Upper lobe of right lung (tissue), 1 donor: ENCODE results near the gene NRXN3. TPM values are rescaled to one million over a fixed set of nuclear protein-coding genes. Genes with fewer than 3 reads are reported as not detected.
"Not testable (repeated sequence)": the region's sequence is repeated elsewhere in the genome, so short reads cannot be mapped to it uniquely, and the experiment has no call there.

Source experiments
- ATAC-seq: fragments of 200-7000 bp; cut with Tn5 transposase; one replicate; pipeline ENCODE4 v1.9.1; 2020; ENCODE audit warnings: mild to moderate bottlenecking, moderate library complexity
- DNase-seq: peaks from one replicate; pipeline ENCODE4 v3.0.0-alpha.2; 2020
- H3K27ac ChIP-seq: fragments of 200-600 bp; one replicate; pipeline ENCODE4 v1.8.0; 2022
- H3K27me3 ChIP-seq: fragments of 200-600 bp; one replicate; pipeline ENCODE4 v1.8.0; 2022; ENCODE audit warnings: mild to moderate bottlenecking
- H3K36me3 ChIP-seq: fragments of 200-600 bp; one replicate; pipeline ENCODE4 v1.8.0; 2022
- H3K4me1 ChIP-seq: fragments of 200-600 bp; one replicate; pipeline ENCODE4 v1.8.0; 2022
- H3K4me3 ChIP-seq: fragments of 200-600 bp; one replicate; pipeline ENCODE4 v1.8.0; 2022; ENCODE audit warnings: mild to moderate bottlenecking
- H3K9me3 ChIP-seq: fragments of 200-600 bp; one replicate; pipeline ENCODE4 v1.8.0; 2022
- intact Hi-C: fragments of 100-400 bp; cut with DNase I; formaldehyde crosslinking; loops from one replicate; pipeline ENCODE4 v1.11.0; 2022
- total RNA-seq: library from RNA; stranded (reverse); fragmentation: NEBNext Ultra II Directional; extraction: Animal tissue kit (Norgen Biotek cat#: 25700); gene quantifications from one replicate; pipeline ENCODE4 v1.2.1, GENCODE V29; 2021
- TF ChIP-seq, protein P1 (sequence below): fragments of 200-600 bp; IDR thresholded peaks from one replicate; pipeline ENCODE4 v1.8.0; 2022; ENCODE audit warnings: antibody characterized with exemption
- donor health status: DM: no; HTN: yes; CAD: no; lungs with severe emphysema.

Gene NRXN3
- total RNA-seq, 1 donor from 2014 or later: 10.0 TPM

- H3K9me3 ChIP-seq: no peaks in the 10 kb centered on the region
- DNase-seq: no peak
- intact Hi-C loops: no loop called here
- no peaks in the 10 kb centered on the region for H3K36me3 ChIP-seq
- H3K4me3 ChIP-seq: no peak overlapping the region
- H3K27ac ChIP-seq: no peak overlapping the region
- TF ChIP-seq, protein P1, sequence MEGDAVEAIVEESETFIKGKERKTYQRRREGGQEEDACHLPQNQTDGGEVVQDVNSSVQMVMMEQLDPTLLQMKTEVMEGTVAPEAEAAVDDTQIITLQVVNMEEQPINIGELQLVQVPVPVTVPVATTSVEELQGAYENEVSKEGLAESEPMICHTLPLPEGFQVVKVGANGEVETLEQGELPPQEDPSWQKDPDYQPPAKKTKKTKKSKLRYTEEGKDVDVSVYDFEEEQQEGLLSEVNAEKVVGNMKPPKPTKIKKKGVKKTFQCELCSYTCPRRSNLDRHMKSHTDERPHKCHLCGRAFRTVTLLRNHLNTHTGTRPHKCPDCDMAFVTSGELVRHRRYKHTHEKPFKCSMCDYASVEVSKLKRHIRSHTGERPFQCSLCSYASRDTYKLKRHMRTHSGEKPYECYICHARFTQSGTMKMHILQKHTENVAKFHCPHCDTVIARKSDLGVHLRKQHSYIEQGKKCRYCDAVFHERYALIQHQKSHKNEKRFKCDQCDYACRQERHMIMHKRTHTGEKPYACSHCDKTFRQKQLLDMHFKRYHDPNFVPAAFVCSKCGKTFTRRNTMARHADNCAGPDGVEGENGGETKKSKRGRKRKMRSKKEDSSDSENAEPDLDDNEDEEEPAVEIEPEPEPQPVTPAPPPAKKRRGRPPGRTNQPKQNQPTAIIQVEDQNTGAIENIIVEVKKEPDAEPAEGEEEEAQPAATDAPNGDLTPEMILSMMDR: no peak
- no peaks in the 10 kb centered on the region for H3K27me3 ChIP-seq
- no peak for ATAC-seq
- H3K4me1 ChIP-seq: no peaks in the 10 kb centered on the region
These were observed 359.9 kb downstream of the NRXN3 start for GRCh38 chr14:78530078-78530477.

- ATAC-seq: no peak
- Histone ChIP-seq H3K4me1 (no peaks in the 10 kb centered on the region), H3K36me3 (no peaks in the 10 kb centered on the region), H3K9me3 (no peaks in the 10 kb centered on the region), H3K27me3 (no peaks in the 10 kb centered on the region), H3K27ac (no peak overlapping the region), H3K4me3 (no peak overlapping the region)
- no peak for DNase-seq
- intact Hi-C loops: no loop called here
- TF ChIP-seq, protein P1: no peak
These were observed 364.0 kb downstream of the NRXN3 start for GRCh38 chr14:78534141-78534540.

DNA sequence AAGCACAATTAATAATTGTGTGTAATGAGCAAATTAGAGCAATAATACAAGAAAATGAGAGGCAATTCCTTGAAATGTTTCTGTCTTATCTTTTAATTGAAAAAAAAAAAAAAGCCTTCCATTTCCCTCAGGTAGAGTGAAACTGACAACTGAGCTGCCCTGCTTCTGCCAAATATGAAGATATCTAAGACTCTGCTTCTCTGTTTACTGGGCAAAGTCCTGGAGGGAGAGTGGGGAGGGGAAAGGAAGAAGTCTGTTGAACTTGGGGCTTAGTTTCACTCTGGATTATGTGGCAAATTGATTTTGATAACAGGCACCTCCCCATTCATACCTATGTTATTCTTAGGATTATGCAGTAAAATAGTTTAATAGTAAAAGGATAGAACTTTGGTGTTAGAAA, 364.9 kb downstream of the NRXN3 start:
- DNase-seq: no peak
- no peak overlapping the region for H3K27ac ChIP-seq
- H3K4me1 ChIP-seq: no peaks in the 10 kb centered on the region
- H3K36me3 ChIP-seq: no peaks in the 10 kb centered on the region
- ATAC-seq: no peak
- H3K4me3 ChIP-seq: no peak overlapping the region
- H3K27me3 ChIP-seq: no peaks in the 10 kb centered on the region
- intact Hi-C loops: no loop called here
- no peaks in the 10 kb centered on the region for H3K9me3 ChIP-seq
- TF ChIP-seq, protein P1: no peak

- H3K4me1 ChIP-seq, DNase-seq, H3K4me3 ChIP-seq, ATAC-seq, intact Hi-C loops, H3K27me3 ChIP-seq, H3K27ac ChIP-seq, H3K9me3 ChIP-seq, H3K36me3 ChIP-seq: not testable (repeated sequence)
These were observed 371.6 kb downstream of the NRXN3 start for GRCh38 chr14:78541788-78542187.

- H3K36me3 ChIP-seq: no peaks in the 10 kb centered on the region
- ATAC-seq: no peak
- no peaks in the 10 kb centered on the region for H3K27me3 ChIP-seq
- no peaks in the 10 kb centered on the region for H3K4me1 ChIP-seq
- TF ChIP-seq, protein P1: no peak
- H3K4me3 ChIP-seq: no peak overlapping the region
- DNase-seq: no peak
- H3K9me3 ChIP-seq: no peaks in the 10 kb centered on the region
- intact Hi-C loops: no loop called here
- no peak overlapping the region for H3K27ac ChIP-seq
These were observed 373.3 kb downstream of the NRXN3 start for GRCh38 chr14:78543433-78543832.

DNA sequence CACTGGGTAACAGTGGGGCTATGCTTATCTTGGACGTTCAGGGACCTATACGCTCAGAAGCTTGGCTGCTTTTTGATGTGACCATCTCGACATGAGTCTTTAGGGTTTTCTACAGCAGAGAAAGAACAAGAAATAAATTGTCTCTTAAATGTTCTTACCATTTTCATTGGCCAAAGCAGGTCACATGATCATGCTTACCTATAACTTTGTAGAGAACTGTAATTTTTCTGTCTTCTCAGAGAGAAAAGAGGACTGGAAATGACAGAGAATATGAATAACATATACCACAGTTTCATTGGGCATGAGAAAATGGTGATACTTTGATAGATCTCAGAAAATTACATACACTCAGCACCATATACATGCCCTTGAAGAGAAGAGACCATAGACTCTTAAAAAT, 390.9 kb downstream of the NRXN3 start:
- ATAC-seq (no peak), DNase-seq (no peak)
- TF ChIP-seq, protein P1: no peak
- Histone ChIP-seq H3K9me3 (no peaks in the 10 kb centered on the region), H3K27me3 (no peaks in the 10 kb centered on the region), H3K36me3 (no peaks in the 10 kb centered on the region), H3K4me1 (peaks cover 3% of the 10 kb centered on the region), H3K4me3 (no peak overlapping the region), H3K27ac (no peak overlapping the region)
- intact Hi-C loops: no loop called here
